NCI-H1092 (cell line): ENCODE results near the gene MAPK7.
A peak's percentile ranks its signal among the peaks of the same experiment; 100 is the strongest.

Source experiments
- DNase-seq: peaks from one replicate; lab custom pipeline; 2025; lab: John Stamatoyannopoulos, UW

The MAPK7 gene

GRCh38 chr17:19363460-19364035 is 14.8 kb upstream of the MAPK7 start:
- no peak for DNase-seq

DNA sequence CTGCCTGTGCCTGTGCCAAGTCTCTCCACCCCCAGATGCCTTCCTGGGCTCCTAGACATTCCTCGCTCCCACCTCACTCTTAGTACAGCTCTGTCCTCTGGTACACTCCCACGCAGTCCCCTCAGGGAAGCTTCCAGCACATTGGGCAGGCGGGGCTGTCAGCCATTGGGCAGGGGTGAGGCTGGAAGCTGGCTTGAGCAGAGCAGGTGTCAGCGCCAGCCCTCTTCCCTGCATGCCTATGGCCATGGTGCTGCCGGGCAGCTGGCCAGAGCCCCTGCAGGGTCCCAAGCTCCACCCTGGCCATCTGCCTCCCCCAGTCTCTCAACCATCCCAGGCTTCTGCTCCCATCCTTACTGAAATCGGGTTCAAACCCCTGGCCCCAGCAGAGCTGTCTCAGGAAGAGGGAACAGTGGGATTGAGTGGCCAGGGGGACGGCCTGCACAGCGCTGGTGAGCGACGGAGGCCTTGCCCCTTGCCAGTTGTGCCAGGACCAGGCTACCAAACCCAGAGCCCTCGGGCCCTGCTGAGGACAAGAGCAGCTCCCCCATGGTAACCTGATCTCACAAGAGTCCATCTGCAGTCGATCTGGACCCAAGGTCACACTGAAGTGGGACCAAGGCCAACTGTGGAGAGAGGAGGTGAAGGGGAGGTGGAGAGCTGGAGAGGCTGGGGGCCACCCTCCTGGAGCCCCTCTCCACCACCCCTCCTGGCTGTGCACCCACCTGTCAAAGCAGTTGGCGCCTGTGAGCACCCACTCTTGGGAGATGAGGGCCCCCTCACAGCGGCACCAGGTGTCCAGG is 13.4 kb upstream of the MAPK7 start:
- peak; percentile 28 for DNase-seq

DNA sequence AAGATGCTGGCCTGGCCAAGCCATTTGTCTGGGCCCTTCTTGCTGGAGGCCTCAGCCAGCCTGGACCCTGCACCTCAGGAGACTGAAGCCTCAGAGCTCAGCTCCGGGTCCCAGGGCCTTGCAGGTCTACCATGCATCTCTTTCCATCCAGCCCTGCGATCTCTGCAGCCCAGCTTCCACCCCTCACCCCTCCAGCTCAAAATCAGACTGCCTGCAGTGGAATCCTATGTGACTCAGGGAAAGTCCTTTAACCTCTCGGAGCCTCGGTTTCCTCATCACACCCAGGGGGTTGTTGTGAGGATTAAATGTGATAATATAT is 12.8 kb upstream of the MAPK7 start:
- DNase-seq = no peak

DNA sequence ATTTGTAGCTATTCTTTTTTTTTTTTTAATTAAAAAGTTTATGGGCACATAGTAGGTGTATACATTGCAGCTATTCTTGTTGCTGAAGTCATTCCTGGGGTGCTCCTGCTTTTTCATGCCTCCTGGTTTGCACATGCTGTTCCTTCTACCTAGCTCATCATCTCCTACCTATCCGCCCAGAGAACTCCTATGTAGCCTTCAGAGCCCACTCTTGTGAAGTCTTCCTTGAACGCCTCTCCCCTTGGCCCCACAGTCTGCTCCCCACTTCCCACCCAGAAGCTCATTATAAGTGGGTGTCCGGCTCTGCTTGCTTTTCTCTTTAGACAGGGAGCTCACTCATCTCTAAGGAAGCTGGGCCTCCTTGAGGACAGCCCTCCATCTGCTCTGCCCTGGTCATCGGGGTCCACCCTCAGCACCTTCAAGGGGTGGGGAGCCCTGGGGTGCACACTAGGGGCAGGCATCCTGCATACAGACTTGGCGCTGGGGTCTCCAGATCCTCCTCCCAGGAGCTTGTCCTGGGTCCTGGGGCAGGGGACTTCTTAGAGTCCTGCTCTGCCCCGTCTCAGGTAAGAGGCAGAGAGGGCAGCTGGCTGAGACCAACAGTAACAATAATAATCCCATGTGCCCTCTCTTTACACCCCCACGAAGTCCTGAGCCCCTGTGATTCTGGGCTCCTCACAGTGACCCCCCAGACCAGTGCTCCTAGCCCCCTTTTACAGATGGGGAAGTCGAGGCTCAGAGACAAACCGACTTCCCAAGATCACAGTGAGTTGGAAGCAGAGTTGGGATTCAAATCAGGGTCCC is 12.3 kb upstream of the MAPK7 start:
- no peak for DNase-seq

DNA sequence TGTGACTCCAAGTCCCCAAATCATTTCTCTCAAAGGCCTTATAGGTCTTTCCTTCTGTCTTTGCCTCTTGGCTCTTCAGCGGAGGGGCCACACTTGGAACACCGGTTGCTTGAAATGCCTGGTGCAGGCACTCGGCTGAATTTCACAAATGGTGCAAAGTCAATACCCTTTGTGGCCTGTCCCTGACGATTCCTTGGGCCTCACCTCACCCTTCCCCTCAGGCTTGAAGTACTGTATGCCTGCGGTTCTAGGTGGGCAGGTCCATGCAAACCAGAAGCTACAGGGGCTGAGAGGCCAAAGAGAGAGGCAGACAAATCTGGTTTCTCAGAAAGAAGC is 11.7 kb upstream of the MAPK7 start:
- no peak for DNase-seq

DNA sequence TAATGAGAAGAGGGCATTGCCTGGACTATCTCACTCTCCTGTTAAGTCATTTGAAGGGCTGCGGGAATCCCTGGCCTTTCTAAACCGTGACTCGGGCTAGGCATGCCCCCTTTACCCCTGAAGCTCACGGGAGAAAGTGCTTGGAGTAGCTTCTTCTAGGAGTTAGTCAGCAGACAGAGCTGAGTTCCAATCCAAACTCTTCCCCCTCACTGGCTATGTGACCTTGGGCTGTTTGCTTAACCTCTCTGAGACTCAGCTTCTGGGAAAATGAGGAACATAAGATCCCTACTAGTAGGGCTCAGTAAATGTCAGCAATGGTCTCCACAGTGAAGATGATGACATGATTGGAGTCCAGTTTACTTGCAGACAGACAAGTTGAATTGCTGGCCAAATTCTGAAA is 10.1 kb upstream of the MAPK7 start:
- no peak for DNase-seq

DNA sequence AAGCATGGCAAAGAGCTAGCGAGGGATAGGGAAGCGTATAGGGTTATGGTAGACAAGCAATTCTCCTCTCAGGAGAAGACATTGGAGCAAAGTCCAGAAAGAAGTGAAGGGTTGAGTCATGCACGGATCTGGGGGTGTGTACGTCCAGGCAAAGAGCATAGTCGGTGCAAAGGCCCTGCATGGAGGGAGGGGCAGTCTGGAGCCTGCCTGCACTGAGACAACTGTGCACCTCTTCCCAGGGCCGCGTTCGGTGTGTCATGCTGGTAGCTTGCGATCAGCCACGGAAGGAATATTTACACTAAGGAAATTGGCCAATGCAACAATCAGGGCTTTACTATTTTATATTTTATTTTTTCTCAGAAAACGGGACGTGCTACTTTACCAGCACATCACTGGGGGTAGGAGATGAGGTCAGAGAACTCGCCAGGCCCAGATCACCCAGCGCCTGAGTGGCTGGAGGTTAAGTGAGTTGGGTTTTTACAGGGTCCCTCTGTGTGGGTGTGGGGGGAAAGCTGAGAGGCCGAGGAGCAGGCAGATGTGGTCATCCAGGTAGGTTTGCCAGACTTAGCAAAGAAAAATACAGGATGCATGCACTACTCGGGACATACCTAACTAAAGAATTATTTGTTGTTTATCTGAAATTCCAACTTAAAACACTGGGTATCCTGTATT is 9.1 kb upstream of the MAPK7 start:
- DNase-seq = no peak

- DNase-seq = no peak
Observed at GRCh38 chr17:19369846-19370492, 8.3 kb upstream of the MAPK7 start.

DNA sequence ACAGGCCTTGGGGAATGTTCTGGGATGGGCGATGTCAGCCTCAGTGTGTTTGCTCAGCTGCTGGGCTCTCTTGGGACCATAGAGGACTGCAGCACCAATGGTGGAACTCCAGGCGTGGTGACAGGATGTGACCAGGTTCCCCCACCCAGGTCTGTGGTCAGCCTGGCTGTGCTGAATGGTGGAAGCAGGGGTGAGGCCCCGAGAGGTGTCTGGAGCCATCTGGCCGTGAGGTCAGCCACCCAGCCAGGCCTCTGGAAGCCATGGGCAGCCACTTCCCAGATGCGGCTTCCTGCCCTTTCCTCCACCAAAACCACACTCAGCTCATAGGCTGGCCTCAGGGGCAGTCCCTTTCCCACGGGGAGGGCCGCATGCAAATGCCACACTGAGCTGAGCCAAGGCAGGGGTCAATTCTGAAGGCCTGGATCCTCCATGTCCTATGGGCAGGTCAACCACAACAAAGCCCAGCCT is 7.8 kb upstream of the MAPK7 start:
- no peak for DNase-seq

- DNase-seq = no peak
Observed at GRCh38 chr17:19371259-19372010, 6.9 kb upstream of the MAPK7 start.

DNA sequence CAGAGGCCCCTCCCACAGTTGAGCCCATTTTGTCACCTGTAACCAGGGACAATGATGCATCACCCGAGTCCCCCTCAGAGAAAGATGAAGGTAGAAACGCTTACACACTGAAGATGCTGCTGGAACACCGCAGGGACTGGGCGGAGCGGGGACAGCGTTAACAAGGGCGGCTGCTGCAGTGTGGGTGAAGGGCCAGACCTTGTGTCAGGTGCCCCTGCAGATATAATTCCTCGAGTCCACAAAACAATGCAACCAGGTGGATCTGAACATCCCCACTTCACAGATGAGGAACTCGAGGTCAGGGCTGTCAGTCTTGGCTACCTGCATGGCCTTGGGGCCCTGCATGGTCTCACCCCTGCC is 6.3 kb upstream of the MAPK7 start:
- no peak for DNase-seq

DNA sequence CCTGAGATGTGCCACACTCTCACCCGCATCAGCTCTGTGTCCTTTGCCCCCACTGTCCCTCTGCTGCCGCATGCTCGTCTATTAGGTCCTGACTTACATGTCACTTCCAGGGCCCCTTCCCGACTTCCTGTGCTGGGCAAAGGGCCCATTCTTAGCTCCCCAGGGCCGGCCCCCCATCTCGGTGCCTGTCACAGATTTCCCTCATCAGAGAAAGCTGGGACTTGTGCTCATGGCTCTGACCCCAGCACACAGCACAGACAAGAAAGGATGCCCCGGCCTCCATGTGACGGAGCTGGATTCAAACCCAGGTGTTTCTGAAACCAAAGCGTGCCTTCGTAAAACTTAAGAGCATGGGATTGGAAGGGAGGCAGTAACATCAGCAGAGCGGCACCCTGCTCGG is 5.9 kb upstream of the MAPK7 start:
- DNase-seq = no peak

DNA sequence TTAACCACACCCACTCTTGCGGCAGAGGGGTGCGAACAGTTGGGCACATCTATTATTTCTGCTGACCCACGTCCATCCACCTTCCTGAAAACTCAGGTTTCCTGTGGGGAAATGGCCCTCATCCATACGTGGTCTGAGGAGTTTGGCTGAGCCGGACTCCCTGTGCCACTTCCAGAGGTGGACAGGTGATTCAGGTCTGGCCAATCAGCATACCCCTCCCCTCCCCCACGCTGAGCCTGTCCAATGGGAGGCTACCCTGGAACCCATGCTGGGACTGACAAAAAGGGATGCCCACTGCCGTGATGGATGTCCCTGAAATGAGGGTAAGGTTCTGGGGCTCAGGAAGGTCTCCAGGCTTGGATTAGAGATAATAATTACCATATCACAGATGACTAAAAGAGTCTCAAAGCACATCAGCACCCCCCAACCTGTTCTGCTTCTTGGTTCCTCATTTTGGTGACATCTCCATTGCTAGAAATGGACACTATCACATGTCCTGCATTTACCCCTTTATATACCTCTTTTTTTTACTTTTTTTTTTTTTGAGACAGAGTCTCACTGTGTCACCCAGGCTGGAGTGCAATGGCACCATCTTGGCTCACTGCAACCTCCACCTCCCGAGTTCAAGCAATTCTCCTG is 5.3 kb upstream of the MAPK7 start:
- no peak for DNase-seq

DNA sequence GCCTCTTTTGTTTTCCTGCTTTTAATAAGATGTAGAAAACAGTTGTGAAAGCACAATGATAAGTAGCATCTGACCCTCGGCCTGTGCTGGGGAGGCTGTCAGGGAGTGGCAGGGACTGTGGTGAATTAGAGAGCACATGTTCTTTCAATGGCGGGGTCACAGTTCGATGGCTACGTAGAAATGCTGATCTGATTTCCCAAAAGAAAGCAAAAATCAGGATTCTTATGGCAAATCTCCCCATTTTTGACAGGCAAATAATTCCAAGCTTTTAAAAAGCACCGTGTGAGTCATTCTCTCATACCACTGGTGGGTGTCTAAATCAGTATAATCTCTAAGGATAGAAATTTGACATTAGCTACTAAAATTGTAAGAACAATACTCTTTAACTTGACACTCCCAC is 4.2 kb upstream of the MAPK7 start:
- DNase-seq = no peak

DNA sequence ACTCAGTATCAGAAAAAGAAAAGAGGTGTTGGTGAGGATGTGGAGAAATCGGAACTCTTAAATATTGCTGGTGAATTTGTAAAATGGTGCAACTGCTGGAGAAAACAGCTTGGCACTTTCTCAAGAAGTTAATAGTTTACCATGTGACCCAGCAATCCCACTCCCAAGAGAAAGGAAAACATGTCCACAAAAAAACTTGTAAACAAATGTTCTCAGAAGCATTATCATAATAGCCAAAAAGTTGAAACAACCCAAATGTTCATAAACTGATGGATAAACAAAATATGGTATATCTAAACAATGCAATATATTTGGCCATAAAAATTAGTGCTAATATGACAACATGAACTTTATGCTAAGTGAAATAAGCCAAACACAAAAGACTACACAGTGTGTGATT is 2.6 kb upstream of the MAPK7 start:
- DNase-seq = no peak

DNA sequence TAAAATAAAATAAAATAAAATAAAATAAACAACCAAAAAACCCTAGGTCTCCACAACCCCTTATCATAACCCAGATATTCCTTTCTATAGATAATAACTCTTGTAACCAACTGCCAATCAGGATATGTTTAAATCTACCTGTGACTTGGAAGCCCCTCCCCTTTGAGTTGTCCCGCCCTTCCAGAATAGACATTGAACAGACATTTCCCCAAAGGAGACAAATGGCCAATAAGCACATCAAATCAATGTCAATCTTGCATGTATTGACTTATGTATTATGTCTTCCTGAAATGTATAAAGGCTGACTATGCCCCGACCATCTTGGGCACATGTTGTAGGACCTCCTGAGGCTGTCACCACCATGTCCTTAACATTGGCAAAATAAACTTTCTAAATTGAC is 1.5 kb upstream of the MAPK7 start:
- DNase-seq = no peak

- peak; percentile 92 for DNase-seq
Observed at GRCh38 chr17:19377602-19378415, 489 bp upstream of the MAPK7 start.

- DNase-seq = no peak
Observed at GRCh38 chr17:19379361-19380065, 1.2 kb downstream of the MAPK7 start.

- DNase-seq = no peak
Observed at GRCh38 chr17:19380481-19381301, 2.4 kb downstream of the MAPK7 start.
